T1000 (cell line): Measurements from ENCODE around the gene PCIF1.
"Not testable (repeated sequence)": the region's sequence is repeated elsewhere in the genome, so short reads cannot be mapped to it uniquely, and the experiment has no call there.

Experiments used
- DNase-seq: peaks from one replicate; lab custom pipeline; 2025; ENCODE audit warnings: mixed read lengths; lab: John Stamatoyannopoulos, UW

Gene PCIF1

GRCh38 chr20:45967551-45968080 is 33.1 kb downstream of the PCIF1 start:
- DNase-seq, result no peak

DNA sequence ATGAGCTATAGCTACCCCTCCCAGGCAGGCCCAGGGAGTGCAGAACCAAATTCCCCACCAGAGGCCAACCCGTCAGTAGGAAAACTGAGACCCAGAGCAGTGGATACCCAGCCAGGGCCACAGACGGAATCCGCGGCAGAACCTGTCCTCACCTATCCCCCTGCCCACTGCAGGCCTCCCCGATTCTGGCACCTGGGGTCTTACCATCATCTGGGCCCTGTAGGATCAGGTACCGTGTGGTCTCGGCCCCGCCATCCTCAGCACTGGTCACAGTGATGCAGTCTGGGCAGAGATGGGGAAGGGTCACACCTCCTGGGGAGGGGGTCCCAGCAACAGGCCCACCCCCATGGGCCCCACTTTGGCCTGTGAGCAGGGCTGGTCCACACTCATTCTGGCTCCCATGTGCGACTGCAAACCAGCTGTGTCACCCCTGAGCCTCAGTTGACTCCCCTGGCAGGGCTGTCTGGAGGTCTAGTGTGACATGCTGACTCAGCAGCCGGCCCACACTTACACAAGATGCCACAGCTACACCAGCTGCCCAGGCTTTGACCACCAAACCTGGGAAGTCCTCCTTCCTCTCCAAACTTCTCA is 33.7 kb downstream of the PCIF1 start:
- DNase-seq, result no peak

DNA sequence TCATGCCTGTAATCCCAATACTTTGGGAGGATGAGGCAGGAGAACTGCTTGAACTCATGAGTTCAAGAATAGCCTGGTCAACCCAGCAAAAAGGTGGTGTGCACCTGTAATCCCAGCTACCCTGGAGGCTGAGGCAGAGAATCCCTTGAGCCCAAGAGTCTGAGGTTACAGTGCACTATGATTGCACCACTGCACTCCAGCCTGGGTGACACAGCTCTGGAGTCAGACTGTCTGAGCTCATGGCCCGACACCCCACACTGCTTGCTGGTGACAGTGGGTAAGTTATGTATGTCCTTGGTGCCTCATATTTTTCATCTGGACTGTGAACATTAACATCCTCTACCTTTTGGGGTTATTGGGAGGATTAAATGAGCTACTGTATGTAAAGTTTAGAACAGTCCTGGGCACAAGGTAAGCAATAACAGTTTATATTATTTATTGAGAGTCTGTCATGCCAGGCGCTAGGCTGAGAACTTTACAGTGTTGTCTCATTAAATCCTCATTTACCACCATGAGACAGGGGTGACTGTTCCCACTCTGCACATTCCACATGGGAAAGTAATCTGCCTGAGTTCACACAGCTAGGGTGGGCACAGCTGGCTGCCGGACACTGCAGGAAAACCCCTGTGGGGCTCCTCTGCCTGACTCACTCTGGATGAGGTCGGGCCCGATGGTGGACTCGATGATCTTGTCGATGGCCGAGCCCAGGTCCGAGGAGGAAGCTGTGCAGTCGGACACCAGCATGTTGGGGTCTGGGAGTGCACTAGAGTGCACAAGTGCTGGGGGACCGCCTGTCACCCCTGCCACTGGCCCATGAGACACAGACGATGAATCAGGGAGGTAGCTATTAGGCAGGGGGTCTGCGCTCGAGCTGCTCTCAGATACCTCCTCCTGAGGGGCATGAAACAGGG is 34.6 kb downstream of the PCIF1 start:
- DNase-seq, result peak; percentile 31

- DNase-seq, result peak; percentile 50
These were observed 35.5 kb downstream of the PCIF1 start for GRCh38 chr20:45969712-45970634.

DNA sequence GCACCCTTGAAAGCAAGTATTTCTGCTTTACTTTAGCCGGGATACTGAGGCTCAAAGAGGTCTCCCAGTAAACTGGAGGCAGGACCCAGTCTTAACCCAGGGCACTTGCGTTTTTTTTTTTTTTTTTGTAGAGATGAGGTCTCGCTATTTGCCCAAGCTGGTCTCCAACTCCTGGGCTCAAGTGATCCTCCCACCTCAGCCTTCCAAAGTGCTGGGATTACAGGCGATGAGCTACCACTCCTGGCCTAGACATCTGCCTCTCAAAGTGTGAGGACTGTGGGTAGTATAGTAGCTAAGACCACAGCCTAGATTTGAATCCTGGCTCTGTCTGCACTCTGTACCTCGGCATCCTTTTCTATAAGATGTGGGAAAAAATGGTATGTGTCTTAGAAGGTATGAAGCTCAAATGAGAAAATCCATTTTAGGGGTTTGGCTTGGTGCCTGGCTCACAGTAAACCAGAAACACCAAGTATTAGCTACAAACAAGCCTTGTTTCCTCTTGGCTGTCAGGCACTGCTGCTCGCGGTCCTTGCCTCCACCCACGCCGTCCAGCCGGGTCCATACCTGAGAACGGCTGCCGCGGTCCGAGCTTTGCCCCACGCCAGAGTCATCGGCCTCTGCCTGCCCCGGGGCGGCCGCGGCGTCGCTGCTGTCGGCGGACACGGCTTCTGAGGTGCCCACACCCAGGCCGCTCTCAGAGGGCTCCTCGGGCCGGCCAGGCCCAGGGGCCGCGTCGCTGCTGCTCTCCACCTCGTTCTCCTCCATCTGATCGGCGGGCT is 36.4 kb downstream of the PCIF1 start:
- DNase-seq, result no peak

DNA sequence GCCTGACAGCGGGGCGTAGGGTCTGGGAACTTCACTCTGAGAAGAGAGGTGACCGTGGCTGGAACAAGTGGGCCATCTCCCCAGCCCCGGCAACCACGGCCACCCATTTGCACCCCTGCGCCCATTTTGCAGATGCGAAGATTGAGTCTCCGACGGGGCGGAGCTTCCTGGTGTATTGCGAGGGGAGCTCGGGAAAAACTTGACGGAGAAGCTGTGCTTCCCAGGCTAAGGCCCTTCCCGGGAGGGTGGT is 36.9 kb downstream of the PCIF1 start:
- no peak for DNase-seq

DNA sequence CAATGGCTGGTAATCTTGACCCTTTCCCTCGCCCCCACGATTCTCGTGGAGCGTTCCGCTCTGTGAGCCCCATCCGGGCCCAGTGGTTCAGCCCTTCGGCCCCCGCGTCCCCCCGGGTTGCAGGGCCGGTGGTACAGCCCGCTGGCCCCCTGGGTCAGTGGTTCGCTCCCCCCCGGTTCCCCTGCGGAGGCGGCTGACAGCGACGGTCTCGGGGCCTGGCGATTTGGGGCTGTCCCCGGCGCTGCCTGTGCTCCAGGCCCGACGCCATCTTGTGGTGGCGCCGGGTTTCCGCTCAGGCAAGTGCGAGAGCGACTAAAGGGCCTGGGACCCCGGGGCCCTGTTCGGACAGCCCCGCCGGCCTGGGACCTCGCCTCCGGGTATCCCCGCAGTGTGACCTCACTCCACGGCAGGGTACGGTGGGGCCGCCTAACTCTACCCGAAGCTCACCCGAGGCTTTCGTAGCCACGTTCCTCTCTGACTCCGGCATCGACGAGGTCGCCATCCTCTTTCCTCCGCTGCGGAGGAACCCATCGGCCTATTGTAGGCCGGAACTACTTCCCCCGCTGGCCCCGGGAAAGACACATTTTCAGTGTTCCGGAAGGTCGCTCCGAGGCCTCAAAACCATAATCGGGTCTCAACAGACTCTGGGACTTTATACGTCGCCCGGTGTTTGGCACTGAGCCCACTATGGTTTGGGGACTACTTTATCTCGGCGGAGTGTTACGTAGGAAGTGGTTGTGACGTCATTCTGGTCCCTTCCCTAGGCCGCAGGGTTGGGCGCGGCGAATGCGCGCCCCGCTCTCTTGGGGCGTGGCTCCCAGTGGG is 37.4 kb downstream of the PCIF1 start, which contains the start of gene ZNF335:
Gene ZNF335, minus strand, starts transcription at position 529 of the 825 bp plus-strand sequence. CDS start 793 bp downstream, outside the sequence.
- DNase-seq, result peak; percentile 99

DNA sequence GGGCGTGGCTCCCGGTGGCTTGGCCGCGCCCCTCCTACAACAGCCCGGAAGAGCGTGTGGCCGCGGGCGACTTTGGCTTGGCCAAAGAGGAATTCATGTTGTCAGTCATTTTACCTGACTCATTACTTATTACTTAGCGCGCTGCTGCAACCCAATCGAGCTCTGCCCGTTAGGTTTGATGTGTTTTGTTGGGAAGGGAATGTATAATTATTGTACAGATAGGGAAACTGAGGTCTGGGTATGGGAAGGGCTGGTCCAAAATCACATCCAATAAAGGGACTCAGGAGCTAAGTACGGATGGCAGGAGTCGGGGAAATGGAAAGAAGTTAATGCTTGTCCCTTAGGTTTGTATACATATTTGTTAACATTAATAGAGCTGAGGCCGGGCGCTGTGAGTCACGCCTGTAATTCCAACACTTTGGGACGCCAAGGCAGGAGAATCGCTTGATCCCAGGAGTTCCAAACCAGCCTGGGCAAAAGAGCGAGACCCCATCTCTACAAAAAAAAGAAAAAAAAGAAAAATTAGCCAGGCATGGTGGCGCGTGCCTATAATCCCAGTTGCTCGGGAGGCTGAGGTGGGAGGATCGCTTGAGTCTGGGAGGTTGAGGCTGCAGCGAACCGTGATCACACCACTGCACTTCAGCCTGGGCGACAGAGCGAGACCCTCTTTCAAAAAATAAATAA is 38.2 kb downstream of the PCIF1 start:
- no peak for DNase-seq

DNA sequence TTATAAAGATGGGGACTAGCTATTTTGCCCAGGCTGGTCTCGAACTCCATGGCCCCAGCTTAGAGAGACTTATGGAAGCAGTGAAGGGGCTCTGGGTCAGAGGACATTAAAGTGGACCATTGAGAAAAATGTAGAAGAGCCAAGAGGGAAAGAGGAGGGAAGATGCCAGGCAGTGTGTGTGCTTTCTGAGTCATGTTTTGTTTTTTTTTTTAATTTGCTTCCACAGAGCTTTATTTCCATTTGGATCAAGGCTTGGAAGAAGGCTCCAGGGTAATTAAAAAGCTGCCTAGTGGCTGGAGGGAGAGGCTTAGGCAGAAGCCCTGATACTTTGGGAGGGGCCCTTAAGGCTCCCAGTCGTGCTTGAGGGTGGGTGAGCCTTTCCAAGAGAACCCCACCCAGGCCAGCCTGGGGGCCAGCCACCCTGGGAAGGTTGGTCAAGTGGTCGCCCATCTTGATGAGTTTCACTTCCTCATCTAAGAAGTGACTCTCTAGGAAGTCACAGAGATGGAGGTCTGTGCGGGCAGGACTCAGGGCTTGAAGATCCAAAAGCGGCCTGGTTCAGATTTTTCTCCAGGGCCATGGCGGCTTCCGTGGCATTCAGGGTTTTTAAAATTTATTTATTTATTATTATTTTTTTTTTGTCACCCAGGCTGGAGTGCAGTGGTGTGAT is 40.5 kb downstream of the PCIF1 start:
- no peak for DNase-seq

- no peak for DNase-seq
These were observed 41.2 kb downstream of the PCIF1 start for GRCh38 chr20:45975686-45976085.

DNA sequence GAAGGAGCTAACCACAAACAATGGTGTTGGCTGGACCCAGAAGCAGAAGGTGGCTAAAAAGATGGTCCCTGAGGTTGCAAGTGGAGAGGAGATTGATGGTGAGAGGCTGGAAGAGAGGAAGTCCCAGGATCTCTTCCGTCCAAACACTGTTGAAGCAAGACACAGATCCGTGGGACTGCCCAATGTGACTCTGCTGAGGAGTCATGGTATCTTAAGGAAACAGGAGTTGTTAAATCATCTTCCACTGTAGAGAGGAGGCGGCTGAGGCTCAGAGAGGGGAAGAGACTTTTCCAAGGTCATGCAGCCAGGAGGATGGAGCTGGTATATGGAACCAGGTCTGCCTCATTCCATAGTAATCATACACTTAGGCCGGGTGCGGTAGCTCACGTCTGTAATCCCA is 41.6 kb downstream of the PCIF1 start:
- no peak for DNase-seq

GRCh38 chr20:45981261-45981660 is 46.8 kb downstream of the PCIF1 start:
- no peak for DNase-seq

- no peak for DNase-seq
These were observed 48.8 kb downstream of the PCIF1 start for GRCh38 chr20:45983279-45983743.

DNA sequence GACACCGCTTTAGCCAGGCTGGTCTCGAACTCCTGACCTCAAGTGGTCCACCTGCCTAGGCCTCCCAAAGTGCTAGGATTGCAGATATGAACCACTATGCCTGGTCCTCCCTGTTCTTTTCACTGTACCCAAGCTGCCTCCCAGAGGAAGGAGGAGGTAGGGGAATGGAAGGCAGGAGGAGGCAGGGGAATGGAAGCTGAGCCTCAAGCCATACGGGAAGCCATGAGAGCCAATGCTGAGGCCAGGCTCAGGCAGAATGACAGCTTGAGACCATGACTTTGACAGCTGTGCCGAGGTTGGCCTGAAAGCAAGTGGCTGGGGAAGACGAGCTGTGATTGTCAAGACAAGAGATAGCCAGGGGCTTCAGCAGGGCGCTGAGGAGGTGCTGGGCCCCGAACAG is 51.1 kb downstream of the PCIF1 start:
- DNase-seq, result no peak

DNA sequence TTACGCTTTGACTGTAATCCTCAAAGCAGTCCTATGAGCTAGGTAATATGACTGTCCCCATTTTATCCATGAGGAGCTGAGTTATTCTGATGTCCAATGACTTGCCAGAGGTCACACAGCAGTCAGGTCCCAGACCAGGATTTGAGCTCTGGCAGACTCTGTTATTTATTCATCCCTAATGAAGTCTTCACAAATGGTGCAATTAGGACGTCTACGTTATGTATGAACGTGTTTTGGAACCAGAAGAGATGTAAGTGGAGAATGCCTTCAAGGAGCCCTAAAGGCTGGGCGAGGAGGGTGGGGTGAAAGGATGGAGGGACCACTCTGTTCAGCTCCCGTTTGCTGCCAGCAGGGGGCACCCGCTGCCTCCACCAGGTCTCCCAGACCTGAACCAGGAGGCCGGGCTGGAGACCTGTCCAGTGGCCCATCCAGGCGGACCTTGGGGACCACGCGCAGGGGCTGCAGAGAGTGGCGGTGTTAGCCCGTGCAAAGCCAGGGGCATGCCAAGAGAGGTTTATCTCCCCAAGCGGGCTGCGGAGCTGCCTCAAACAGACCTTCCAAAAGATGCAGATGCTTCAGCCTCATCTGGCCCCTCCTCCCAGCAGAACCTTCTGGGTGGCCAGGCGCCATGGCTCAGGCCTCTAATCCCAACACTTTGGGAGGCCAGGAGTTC is 52.8 kb downstream of the PCIF1 start:
- DNase-seq, result peak; percentile 29

GRCh38 chr20:45988830-45989229 is 54.3 kb downstream of the PCIF1 start:
- DNase-seq, result not testable (repeated sequence)

- DNase-seq, result no peak
These were observed 57.1 kb downstream of the PCIF1 start for GRCh38 chr20:45991616-45992015.

DNA sequence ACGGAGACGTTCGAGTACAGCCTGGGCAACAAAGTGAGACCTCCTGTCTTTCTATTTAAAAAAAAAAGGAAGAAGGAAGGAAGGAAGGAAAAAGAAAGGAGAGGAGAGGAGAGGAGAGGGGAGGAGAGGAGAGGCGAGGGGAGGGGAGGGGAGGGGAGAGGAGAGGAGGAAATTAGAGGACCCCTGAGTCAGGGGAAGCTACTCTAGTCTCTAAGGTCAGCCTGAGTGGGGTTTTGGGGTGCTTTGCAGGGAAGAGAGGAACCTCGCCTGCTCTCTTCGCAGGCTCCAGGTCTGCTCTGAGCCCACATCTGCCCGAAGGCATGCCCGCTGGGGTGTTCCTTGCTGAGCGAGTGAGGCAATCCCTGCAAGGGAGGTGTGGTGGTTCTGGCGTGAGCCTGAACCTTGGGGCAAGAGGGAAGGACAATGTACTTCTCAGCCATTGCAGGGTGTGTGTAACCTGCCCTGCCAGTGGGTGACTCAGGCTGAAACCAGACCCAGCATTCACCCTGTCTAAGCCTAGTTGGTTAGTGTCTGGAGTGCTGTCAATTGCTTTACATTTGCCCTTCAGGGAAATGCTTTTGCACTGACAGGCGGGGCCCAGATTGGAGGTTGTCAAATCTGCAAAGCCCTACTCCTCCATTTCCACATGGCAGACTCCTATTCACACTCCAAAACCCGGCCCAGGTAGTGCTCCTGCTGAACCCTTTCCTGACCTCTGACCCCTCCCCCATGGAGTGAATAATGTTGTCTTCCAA is 58.9 kb downstream of the PCIF1 start:
- peak; percentile 66 for DNase-seq
